ENCODE data around the gene KAZN. TPM values are rescaled to one million over a fixed set of nuclear protein-coding genes. Genes with fewer than 3 reads are reported as not detected.

The KAZN gene
- total and polyA plus RNA-seq, 2 donors from 2014 or later, result 17.4 to 60.8 TPM

DNA sequence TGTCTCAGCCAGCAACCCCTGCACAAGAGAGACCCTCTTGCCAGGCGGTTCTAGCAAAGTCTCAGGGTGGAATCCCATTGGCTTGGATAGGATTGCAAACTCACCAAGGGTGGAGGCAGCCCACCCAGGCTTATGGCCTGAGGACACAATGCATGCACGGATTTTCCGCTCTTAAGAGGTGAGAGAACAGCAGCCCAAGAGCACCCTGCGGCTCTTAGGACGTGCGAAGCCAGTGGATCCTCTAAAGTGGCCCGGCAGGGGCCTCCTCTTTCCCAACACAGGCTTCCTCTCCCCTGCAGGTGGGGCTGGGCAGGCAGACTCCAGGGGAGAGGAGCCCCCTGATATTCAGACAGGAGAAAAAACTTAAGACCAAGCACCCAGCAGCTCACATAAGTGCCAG lies 523.8 kb downstream of the KAZN start:
- intact Hi-C loops (cut with DNase I), result loop anchor here (10.0 kb wide), 1 partner anchor 302 kb away; no protein-coding TSS in a partner anchor
- Histone ChIP-seq H3K9ac (ENCODE audit: low read length in 3 of 3) (no peak overlapping the region), H3K27ac (ENCODE audit: low read depth in 2 of 2, low read length in 2 of 2) (no peak overlapping the region), H3K27me3 (ENCODE audit: control insufficient read depth, insufficient read depth, low read length) (no peaks in the 10 kb centered on the region), H3K4me1 (ENCODE audit: control insufficient read depth in 2 of 3, insufficient read depth in 2 of 3, low read depth in 1 of 3, low read length in 3 of 3) (no peaks in the 10 kb centered on the region), H3K36me3 (ENCODE audit: control insufficient read depth in 2 of 3, insufficient read depth in 3 of 3, low read length in 3 of 3) (no peaks in the 10 kb centered on the region), H3K4me3 (ENCODE audit: low read length in 3 of 3) (no peak overlapping the region), H3K9me3 (ENCODE audit: control insufficient read depth in 2 of 3, insufficient read depth in 1 of 3, low read length in 3 of 3) (no peaks in the 10 kb centered on the region)
- no peak for DNase-seq
- FAIRE-seq, result no peak
- TF ChIP-seq, protein P1, sequence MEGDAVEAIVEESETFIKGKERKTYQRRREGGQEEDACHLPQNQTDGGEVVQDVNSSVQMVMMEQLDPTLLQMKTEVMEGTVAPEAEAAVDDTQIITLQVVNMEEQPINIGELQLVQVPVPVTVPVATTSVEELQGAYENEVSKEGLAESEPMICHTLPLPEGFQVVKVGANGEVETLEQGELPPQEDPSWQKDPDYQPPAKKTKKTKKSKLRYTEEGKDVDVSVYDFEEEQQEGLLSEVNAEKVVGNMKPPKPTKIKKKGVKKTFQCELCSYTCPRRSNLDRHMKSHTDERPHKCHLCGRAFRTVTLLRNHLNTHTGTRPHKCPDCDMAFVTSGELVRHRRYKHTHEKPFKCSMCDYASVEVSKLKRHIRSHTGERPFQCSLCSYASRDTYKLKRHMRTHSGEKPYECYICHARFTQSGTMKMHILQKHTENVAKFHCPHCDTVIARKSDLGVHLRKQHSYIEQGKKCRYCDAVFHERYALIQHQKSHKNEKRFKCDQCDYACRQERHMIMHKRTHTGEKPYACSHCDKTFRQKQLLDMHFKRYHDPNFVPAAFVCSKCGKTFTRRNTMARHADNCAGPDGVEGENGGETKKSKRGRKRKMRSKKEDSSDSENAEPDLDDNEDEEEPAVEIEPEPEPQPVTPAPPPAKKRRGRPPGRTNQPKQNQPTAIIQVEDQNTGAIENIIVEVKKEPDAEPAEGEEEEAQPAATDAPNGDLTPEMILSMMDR (IDR thresholded peaks at IDR 0.05; ENCODE audit: borderline replicate concordance, extremely low read depth, insufficient read depth), result no peak

DNA sequence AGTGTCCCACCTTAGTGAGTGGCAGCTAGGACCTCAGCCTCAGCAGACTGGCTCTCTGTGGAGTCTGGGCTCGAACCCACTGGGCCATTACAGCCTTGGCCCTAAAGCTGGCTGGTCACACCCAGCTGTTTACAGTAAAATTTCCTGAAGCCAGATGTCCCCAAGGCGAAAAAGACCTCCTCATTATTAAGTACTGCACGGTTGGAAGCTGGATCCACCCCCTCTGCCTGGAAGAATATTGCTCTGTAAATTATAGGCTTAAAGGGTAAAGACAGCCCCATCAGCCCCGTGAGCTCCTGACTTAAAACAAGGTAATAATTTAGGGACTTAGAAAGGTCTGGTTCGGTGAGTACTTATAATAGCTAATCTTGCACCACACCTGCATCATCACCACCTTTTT lies 524.8 kb downstream of the KAZN start:
- no peak for DNase-seq
- TF ChIP-seq, protein P1 (IDR thresholded peaks at IDR 0.05; ENCODE audit: borderline replicate concordance, extremely low read depth, insufficient read depth), result no peak
- no peak overlapping the region for H3K27ac ChIP-seq (ENCODE audit: low read depth in 2 of 2, low read length in 2 of 2)
- H3K4me1 ChIP-seq (ENCODE audit: control insufficient read depth in 2 of 3, insufficient read depth in 2 of 3, low read depth in 1 of 3, low read length in 3 of 3), result no peaks in the 10 kb centered on the region
- no peak overlapping the region for H3K4me3 ChIP-seq (ENCODE audit: low read length in 3 of 3)
- H3K9me3 ChIP-seq (ENCODE audit: control insufficient read depth in 2 of 3, insufficient read depth in 1 of 3, low read length in 3 of 3), result no peaks in the 10 kb centered on the region
- H3K36me3 ChIP-seq (ENCODE audit: control insufficient read depth in 2 of 3, insufficient read depth in 3 of 3, low read length in 3 of 3), result no peaks in the 10 kb centered on the region
- intact Hi-C loops (cut with DNase I), result loop anchor here (10.0 kb wide), 1 partner anchor 302 kb away; no protein-coding TSS in a partner anchor
- no peak overlapping the region for H3K9ac ChIP-seq (ENCODE audit: low read length in 3 of 3)
- no peak for FAIRE-seq
- no peaks in the 10 kb centered on the region for H3K27me3 ChIP-seq (ENCODE audit: control insufficient read depth, insufficient read depth, low read length)

DNA sequence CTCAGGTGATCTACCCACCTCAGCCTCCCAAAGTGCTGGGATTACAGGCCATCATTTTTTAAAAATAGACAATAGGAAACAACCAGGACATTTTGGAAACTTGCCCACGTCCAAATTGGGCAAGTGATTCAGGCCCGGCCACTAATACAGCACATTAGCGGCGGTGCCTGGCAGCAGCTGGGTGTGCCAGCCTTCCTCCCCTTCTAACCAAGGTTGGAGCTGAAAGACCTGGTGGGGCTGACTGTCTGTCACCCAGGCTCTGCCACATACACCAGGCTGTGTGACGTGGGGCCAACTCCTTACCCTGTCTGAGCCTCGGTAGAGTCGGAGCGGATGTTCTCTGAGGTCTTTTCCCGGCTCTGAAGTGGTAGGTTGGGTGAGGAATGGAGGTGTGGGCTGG lies 525.4 kb downstream of the KAZN start:
- TF ChIP-seq, protein P1 (IDR thresholded peaks at IDR 0.05; ENCODE audit: borderline replicate concordance, extremely low read depth, insufficient read depth), result no peak
- DNase-seq (no peak), FAIRE-seq (no peak)
- H3K9ac ChIP-seq (ENCODE audit: low read length in 3 of 3), result no peak overlapping the region
- H3K27ac ChIP-seq (ENCODE audit: low read depth in 2 of 2, low read length in 2 of 2), result no peak overlapping the region
- H3K9me3 ChIP-seq (ENCODE audit: control insufficient read depth in 2 of 3, insufficient read depth in 1 of 3, low read length in 3 of 3), result no peaks in the 10 kb centered on the region
- H3K27me3 ChIP-seq (ENCODE audit: control insufficient read depth, insufficient read depth, low read length), result no peaks in the 10 kb centered on the region
- intact Hi-C loops (cut with DNase I), result loop anchor here (10.0 kb wide), 1 partner anchor 301 kb away; no protein-coding TSS in a partner anchor
- H3K4me3 ChIP-seq (ENCODE audit: low read length in 3 of 3), result no peak overlapping the region
- no peaks in the 10 kb centered on the region for H3K4me1 ChIP-seq (ENCODE audit: control insufficient read depth in 2 of 3, insufficient read depth in 2 of 3, low read depth in 1 of 3, low read length in 3 of 3)
- no peaks in the 10 kb centered on the region for H3K36me3 ChIP-seq (ENCODE audit: control insufficient read depth in 2 of 3, insufficient read depth in 3 of 3, low read length in 3 of 3)

Data from kidney (tissue), 14 donors.